ENCODE data around the gene C3orf70.
"Not testable (repeated sequence)": the region's sequence is repeated elsewhere in the genome, so short reads cannot be mapped to it uniquely, and the experiment has no call there.

Gene C3orf70

DNA sequence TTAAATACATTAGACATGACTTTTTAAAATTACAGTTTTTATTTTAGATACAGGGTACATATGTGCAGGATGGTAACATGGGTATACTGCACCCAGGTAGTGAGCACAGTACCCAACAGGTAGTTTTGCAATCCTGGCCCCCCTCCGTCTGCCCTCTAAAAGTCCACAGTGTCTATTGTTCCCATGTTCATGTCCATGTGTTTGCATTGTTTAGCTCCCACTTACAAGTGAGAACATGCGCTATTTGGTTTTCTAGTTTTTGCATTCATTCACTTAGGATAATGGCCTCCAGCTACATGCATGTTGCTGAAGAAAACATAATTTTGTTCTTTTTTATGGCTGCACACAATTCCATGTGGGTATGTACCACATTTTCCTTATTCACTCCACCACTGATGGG is 23.8 kb downstream of the C3orf70 start:
- H3K27me3 Mint-ChIP-seq (ENCODE audit: low read depth, poor library complexity) = peaks cover 3% of the 10 kb centered on the region
- H3K27ac Mint-ChIP-seq = no peak overlapping the region
- no peaks in the 10 kb centered on the region for H3K9me3 Mint-ChIP-seq
- DNase-seq = no peak
- H3K4me1 Mint-ChIP-seq = peaks cover 4% of the 10 kb centered on the region
- TF ChIP-seq, protein P1, sequence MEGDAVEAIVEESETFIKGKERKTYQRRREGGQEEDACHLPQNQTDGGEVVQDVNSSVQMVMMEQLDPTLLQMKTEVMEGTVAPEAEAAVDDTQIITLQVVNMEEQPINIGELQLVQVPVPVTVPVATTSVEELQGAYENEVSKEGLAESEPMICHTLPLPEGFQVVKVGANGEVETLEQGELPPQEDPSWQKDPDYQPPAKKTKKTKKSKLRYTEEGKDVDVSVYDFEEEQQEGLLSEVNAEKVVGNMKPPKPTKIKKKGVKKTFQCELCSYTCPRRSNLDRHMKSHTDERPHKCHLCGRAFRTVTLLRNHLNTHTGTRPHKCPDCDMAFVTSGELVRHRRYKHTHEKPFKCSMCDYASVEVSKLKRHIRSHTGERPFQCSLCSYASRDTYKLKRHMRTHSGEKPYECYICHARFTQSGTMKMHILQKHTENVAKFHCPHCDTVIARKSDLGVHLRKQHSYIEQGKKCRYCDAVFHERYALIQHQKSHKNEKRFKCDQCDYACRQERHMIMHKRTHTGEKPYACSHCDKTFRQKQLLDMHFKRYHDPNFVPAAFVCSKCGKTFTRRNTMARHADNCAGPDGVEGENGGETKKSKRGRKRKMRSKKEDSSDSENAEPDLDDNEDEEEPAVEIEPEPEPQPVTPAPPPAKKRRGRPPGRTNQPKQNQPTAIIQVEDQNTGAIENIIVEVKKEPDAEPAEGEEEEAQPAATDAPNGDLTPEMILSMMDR (IDR thresholded peaks at IDR 0.05) = no peak
- H3K36me3 Mint-ChIP-seq (ENCODE audit: low read depth) = peaks cover 29% of the 10 kb centered on the region
- no peak overlapping the region for H3K4me3 Mint-ChIP-seq

DNA sequence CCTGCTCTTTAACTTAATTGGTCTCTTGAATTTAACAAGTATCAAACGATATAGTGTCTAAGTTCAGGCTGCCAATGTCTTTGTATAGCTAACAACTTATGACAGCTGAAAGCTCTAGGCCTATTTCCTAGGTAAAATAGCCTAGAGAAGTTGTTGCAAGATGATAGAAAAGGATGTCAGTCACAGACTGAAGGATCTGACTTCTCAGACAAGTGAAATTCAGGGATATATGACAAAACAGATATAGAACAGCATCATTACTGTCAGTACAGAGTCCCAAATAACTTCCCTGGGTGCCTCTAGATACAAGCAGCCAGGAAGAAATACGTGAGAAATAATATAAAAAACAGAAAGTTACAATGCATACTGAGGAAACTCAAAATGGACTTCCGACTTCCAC is 26.7 kb downstream of the C3orf70 start:
- Mint-ChIP-seq H3K27me3 (ENCODE audit: low read depth, poor library complexity) (no peaks in the 10 kb centered on the region), H3K27ac (no peak overlapping the region), H3K36me3 (ENCODE audit: low read depth) (peaks cover 45% of the 10 kb centered on the region), H3K4me1 (no peaks in the 10 kb centered on the region), H3K4me3 (no peak overlapping the region), H3K9me3 (peaks cover 4% of the 10 kb centered on the region)
- TF ChIP-seq, protein P1 (IDR thresholded peaks at IDR 0.05) = no peak
- DNase-seq = no peak

DNA sequence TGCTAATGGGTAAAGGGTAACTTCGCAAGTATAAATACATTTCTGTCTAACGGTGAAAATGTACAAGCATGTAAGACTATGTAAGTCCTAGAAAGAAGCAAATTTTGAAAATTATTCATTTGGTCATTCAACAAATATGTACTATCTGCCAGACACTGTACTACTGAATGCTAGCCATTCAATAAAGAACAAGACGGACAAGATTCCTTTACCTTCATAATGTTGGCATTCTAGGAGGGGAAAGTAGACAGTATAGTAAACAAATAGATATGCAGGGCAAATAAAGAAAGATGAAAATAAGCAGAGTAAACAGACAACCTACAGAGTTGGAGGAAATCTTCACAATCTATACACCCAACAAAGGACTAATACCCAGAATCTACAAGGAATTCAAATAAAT is 32.7 kb downstream of the C3orf70 start:
- no peak for DNase-seq
- H3K4me1 Mint-ChIP-seq = no peaks in the 10 kb centered on the region
- TF ChIP-seq, protein P1 (IDR thresholded peaks at IDR 0.05) = no peak
- peaks cover 43% of the 10 kb centered on the region for H3K36me3 Mint-ChIP-seq (ENCODE audit: low read depth)
- H3K9me3 Mint-ChIP-seq = peaks cover 18% of the 10 kb centered on the region
- H3K27me3 Mint-ChIP-seq (ENCODE audit: low read depth, poor library complexity) = peaks cover 7% of the 10 kb centered on the region
- H3K4me3 Mint-ChIP-seq = no peak overlapping the region
- H3K27ac Mint-ChIP-seq = no peak overlapping the region

DNA sequence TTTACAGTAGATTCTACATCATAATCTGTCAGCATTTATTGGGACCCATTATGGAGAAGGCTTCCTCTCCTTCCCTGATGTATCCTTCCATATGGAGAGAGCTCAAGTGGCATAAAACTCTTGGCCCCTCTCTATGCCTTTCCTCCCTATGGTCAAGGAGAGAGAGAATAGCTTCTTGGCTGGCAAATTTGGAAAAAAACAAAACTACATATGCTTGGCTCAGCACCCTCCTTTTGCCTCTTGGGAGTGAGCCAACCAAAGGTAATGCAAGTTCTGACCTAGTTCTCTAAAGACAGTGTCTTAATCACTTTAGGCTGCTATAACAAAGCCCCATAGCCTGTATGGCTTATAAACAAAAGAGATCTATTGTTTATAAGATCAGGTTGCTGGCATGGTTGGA is 37.5 kb downstream of the C3orf70 start:
- H3K36me3 Mint-ChIP-seq (ENCODE audit: low read depth) = peaks cover 24% of the 10 kb centered on the region
- no peak overlapping the region for H3K27ac Mint-ChIP-seq
- peaks cover 7% of the 10 kb centered on the region for H3K27me3 Mint-ChIP-seq (ENCODE audit: low read depth, poor library complexity)
- peaks cover 27% of the 10 kb centered on the region for H3K9me3 Mint-ChIP-seq
- H3K4me1 Mint-ChIP-seq = no peaks in the 10 kb centered on the region
- no peak for DNase-seq
- TF ChIP-seq, protein P1 (IDR thresholded peaks at IDR 0.05) = no peak
- H3K4me3 Mint-ChIP-seq = no peak overlapping the region

DNA sequence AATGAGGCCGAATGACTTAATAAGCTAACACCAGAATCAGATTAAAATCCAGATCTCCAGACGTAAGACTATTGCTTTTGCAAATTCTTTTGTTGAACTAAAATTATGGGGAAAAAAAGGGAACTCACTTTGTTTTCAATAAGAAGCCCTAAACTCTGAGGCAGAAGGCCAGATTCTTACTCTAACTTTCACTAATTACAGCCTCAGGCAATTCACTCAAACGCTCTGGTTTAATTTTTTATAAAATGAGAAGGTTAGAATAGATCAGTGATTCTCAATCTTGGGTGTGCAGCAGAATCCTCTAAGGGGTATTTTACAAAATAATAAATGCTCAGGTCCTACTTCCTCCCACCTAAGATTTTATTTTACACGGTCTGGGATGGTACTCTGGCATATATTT is 38.1 kb downstream of the C3orf70 start:
- H3K9me3 Mint-ChIP-seq = peaks cover 24% of the 10 kb centered on the region
- TF ChIP-seq, protein P1 (IDR thresholded peaks at IDR 0.05) = no peak
- H3K4me3 Mint-ChIP-seq = no peak overlapping the region
- peaks cover 19% of the 10 kb centered on the region for H3K36me3 Mint-ChIP-seq (ENCODE audit: low read depth)
- DNase-seq = no peak
- H3K27me3 Mint-ChIP-seq (ENCODE audit: low read depth, poor library complexity) = peaks cover 7% of the 10 kb centered on the region
- H3K4me1 Mint-ChIP-seq = no peaks in the 10 kb centered on the region
- no peak overlapping the region for H3K27ac Mint-ChIP-seq

DNA sequence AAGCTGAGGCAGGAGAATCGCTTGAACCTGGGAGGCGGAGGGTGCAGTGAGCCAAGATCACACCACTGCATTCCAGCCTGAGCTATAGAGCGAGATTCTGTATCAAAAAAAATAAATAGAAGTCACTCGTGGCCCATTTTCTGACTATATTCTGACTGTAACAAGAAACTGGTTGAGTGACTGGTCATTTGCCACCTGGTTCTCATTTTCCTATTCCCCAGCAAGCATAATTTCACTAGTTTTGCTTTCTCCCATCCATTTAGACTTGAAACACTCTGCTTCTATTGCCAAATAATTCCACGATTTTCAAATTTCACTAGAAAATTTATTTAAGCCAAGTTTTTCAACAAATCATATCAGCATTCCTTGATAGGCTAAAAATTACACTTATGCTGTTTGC is 40.7 kb downstream of the C3orf70 start:
- TF ChIP-seq, protein P1 (IDR thresholded peaks at IDR 0.05) = no peak
- Mint-ChIP-seq H3K9me3 (peaks cover 25% of the 10 kb centered on the region), H3K27ac (no peak overlapping the region), H3K4me1 (no peaks in the 10 kb centered on the region), H3K36me3 (ENCODE audit: low read depth) (peaks cover 20% of the 10 kb centered on the region), H3K4me3 (no peak overlapping the region), H3K27me3 (ENCODE audit: low read depth, poor library complexity) (peaks cover 5% of the 10 kb centered on the region)
- no peak for DNase-seq

DNA sequence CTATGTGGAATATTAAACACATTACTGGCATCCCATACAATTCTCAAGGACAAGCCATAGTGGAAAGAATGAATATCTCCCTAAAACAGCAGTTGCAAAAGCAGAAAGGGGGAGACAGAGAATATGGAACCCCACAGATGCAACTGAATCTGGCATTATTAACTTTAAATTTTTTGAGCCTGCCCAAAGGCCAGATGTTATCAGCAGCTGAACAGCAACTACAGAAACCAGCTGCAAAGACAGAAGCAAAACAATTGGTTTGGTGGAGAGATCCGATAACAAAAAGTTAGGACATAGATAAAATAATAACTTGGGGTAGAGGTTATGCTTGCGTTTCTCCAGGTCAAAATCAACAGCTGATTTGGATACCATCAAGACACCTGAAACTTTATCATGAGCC is 43.8 kb downstream of the C3orf70 start:
- not testable (repeated sequence) for H3K4me3 Mint-ChIP-seq; DNase-seq; H3K4me1 Mint-ChIP-seq; H3K27me3 Mint-ChIP-seq (ENCODE audit: low read depth, poor library complexity); H3K27ac Mint-ChIP-seq
- H3K36me3 Mint-ChIP-seq (ENCODE audit: low read depth) = peaks cover 50% of the 10 kb centered on the region
- peaks cover 49% of the 10 kb centered on the region for H3K9me3 Mint-ChIP-seq

DNA sequence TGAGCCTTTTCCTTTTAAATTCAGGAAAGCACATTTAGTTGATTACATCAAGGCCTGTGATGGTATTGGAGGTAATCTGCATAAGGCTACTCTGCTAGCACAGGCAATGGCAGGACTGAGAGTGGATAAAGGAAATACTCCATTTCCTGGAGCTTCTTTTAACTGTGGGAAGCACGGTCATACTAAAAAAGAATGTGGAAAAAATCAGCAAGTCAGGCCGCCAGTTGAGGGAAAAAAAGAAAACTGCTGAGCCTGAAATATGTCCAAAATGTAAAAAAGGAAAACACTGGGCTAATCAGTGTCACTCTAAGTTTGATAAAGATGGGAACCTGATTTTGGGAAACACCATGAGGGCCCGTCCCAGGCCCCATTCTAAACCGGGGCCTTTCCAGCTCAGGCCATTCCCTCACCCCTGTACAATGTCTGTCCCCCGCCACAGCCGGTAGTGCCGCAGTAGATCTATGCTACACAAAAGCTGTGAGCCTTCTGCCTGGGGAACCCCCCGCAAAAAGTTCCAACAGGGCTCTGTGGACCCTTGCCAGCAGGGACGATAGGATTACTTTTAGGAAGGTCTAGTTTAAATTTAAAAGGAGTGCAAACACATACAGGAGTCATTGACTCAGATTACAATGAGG is 46.5 kb downstream of the C3orf70 start:
- not testable (repeated sequence) for H3K4me3 Mint-ChIP-seq, H3K27ac Mint-ChIP-seq, DNase-seq, H3K4me1 Mint-ChIP-seq
- Mint-ChIP-seq H3K27me3 (ENCODE audit: low read depth, poor library complexity) (peaks cover 13% of the 10 kb centered on the region), H3K36me3 (ENCODE audit: low read depth) (peaks cover 70% of the 10 kb centered on the region), H3K9me3 (peaks cover 67% of the 10 kb centered on the region)
